ENCODE results near the gene TTLL10. TPM values are rescaled to one million over a fixed set of nuclear protein-coding genes. Genes with fewer than 3 reads are reported as not detected.

The TTLL10 gene
- polyA plus RNA-seq, 1 donor from 2014 or later = not detected

DNA sequence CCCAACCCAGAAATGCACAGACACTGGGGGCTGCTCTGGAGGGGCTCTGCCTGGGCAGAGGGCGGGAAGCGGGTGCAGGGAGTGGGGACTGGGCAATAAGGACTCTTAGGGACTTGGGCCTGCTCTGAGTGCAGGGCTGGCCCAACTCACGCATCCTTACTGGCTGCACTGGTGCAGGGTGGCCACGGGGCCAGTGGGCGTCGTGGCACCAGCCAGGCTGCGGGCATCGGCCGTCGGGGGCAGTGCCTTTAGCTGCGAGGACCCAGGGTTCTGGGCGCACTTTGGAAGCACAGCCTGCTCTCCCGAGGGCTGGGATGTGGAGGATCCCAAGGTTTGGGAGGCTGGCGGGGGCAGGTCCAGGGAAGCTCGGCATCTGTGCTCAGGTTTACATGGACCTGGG is 27.1 kb upstream of the TTLL10 start:
- Histone ChIP-seq H3K36me3 (ENCODE audit: insufficient read depth, low read length) (no peaks in the 10 kb centered on the region), H3F3A (ENCODE audit: insufficient read depth, low read length, poor library complexity, severe bottlenecking) (no peaks in the 10 kb centered on the region), H3K4me2 (ENCODE audit: low read length) (no peak overlapping the region), H3K79me2 (replicated peaks; ENCODE audit: insufficient read depth, low read length) (no peaks in the 10 kb centered on the region), H3K9me3 (ENCODE audit: low read length) (no peaks in the 10 kb centered on the region), H3K4me3 (ENCODE audit: low read length) (no peak overlapping the region), H3K9me2 (ENCODE audit: insufficient read depth, low read length) (no peaks in the 10 kb centered on the region), H3K27me3 (ENCODE audit: insufficient read depth, low read depth, low read length) (no peaks in the 10 kb centered on the region), H3K27ac (ENCODE audit: low read length) (no peak overlapping the region), H4K20me1 (ENCODE audit: insufficient read depth) (no peaks in the 10 kb centered on the region), H2AFZ (ENCODE audit: low read depth, low read length) (no peak overlapping the region), H3K9ac (ENCODE audit: low read length) (no peak overlapping the region)
- TF ChIP-seq POLR2AphosphoS5 (IDR thresholded peaks at IDR 0.05) = no peak
- TF ChIP-seq MXI1 (conservative IDR thresholded peaks at IDR 0.05; ENCODE audit: poor library complexity, severe bottlenecking) = no peak
- no peak for TF ChIP-seq SMC3 (conservative IDR thresholded peaks at IDR 0.05; ENCODE audit: poor library complexity)
- no peak for TF ChIP-seq TAF1 (IDR thresholded peaks at IDR 0.05; ENCODE audit: low read depth)
- TF ChIP-seq RAD21 (conservative IDR thresholded peaks at IDR 0.05) = no peak
- no peak for TF ChIP-seq EZH2 (IDR thresholded peaks at IDR 0.05; ENCODE audit: borderline replicate concordance, insufficient read depth, low read length, poor library complexity, severe bottlenecking)
- TF ChIP-seq, protein P1, sequence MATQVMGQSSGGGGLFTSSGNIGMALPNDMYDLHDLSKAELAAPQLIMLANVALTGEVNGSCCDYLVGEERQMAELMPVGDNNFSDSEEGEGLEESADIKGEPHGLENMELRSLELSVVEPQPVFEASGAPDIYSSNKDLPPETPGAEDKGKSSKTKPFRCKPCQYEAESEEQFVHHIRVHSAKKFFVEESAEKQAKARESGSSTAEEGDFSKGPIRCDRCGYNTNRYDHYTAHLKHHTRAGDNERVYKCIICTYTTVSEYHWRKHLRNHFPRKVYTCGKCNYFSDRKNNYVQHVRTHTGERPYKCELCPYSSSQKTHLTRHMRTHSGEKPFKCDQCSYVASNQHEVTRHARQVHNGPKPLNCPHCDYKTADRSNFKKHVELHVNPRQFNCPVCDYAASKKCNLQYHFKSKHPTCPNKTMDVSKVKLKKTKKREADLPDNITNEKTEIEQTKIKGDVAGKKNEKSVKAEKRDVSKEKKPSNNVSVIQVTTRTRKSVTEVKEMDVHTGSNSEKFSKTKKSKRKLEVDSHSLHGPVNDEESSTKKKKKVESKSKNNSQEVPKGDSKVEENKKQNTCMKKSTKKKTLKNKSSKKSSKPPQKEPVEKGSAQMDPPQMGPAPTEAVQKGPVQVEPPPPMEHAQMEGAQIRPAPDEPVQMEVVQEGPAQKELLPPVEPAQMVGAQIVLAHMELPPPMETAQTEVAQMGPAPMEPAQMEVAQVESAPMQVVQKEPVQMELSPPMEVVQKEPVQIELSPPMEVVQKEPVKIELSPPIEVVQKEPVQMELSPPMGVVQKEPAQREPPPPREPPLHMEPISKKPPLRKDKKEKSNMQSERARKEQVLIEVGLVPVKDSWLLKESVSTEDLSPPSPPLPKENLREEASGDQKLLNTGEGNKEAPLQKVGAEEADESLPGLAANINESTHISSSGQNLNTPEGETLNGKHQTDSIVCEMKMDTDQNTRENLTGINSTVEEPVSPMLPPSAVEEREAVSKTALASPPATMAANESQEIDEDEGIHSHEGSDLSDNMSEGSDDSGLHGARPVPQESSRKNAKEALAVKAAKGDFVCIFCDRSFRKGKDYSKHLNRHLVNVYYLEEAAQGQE (IDR thresholded peaks at IDR 0.05; ENCODE audit: borderline replicate concordance) = no peak
- TF ChIP-seq EP300 (conservative IDR thresholded peaks at IDR 0.05; ENCODE audit: poor library complexity, severe bottlenecking) = no peak
- TF ChIP-seq, protein P2, sequence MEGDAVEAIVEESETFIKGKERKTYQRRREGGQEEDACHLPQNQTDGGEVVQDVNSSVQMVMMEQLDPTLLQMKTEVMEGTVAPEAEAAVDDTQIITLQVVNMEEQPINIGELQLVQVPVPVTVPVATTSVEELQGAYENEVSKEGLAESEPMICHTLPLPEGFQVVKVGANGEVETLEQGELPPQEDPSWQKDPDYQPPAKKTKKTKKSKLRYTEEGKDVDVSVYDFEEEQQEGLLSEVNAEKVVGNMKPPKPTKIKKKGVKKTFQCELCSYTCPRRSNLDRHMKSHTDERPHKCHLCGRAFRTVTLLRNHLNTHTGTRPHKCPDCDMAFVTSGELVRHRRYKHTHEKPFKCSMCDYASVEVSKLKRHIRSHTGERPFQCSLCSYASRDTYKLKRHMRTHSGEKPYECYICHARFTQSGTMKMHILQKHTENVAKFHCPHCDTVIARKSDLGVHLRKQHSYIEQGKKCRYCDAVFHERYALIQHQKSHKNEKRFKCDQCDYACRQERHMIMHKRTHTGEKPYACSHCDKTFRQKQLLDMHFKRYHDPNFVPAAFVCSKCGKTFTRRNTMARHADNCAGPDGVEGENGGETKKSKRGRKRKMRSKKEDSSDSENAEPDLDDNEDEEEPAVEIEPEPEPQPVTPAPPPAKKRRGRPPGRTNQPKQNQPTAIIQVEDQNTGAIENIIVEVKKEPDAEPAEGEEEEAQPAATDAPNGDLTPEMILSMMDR (IDR thresholded peaks at IDR 0.05; ENCODE audit: poor library complexity, severe bottlenecking) = no peak

DNA sequence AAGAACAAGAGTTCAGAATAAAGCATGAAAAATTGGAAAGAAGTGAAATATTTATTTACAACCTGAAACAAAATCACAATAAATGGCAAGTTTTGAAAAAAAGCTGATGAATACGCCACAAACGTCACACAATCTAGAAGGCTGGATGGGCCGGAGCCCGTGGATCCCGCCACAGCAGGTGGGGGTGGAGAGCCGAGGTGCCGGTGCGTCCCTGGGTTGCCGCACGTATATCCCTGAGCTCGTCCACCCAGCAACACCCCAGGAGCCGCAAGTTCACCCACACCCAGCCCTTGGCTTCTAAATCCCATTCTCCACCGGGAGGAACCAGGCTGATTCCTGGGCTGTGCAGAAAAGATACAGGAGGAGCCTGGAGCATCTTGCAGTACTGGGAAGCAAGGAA is 25.6 kb upstream of the TTLL10 start:
- Histone ChIP-seq H3K79me2 (replicated peaks; ENCODE audit: insufficient read depth, low read length) (no peaks in the 10 kb centered on the region), H3K9me2 (ENCODE audit: insufficient read depth, low read length) (no peaks in the 10 kb centered on the region), H3K36me3 (ENCODE audit: insufficient read depth, low read length) (no peaks in the 10 kb centered on the region), H3K4me3 (ENCODE audit: low read length) (no peak overlapping the region), H3K9me3 (ENCODE audit: low read length) (no peaks in the 10 kb centered on the region), H3K9ac (ENCODE audit: low read length) (no peak overlapping the region), H2AFZ (ENCODE audit: low read depth, low read length) (no peak overlapping the region), H3K27me3 (ENCODE audit: insufficient read depth, low read depth, low read length) (no peaks in the 10 kb centered on the region), H3K27ac (ENCODE audit: low read length) (no peak overlapping the region), H4K20me1 (ENCODE audit: insufficient read depth) (no peaks in the 10 kb centered on the region), H3K4me2 (ENCODE audit: low read length) (no peak overlapping the region), H3F3A (ENCODE audit: insufficient read depth, low read length, poor library complexity, severe bottlenecking) (no peaks in the 10 kb centered on the region)
- no peak for TF ChIP-seq TAF1 (IDR thresholded peaks at IDR 0.05; ENCODE audit: low read depth)
- TF ChIP-seq MXI1 (conservative IDR thresholded peaks at IDR 0.05; ENCODE audit: poor library complexity, severe bottlenecking) = no peak
- TF ChIP-seq, protein P1 (IDR thresholded peaks at IDR 0.05; ENCODE audit: borderline replicate concordance) = no peak
- TF ChIP-seq, protein P2 (IDR thresholded peaks at IDR 0.05; ENCODE audit: poor library complexity, severe bottlenecking) = no peak
- no peak for TF ChIP-seq RAD21 (conservative IDR thresholded peaks at IDR 0.05)
- no peak for TF ChIP-seq POLR2AphosphoS5 (IDR thresholded peaks at IDR 0.05)
- no peak for TF ChIP-seq EP300 (conservative IDR thresholded peaks at IDR 0.05; ENCODE audit: poor library complexity, severe bottlenecking)
- TF ChIP-seq EZH2 (IDR thresholded peaks at IDR 0.05; ENCODE audit: borderline replicate concordance, insufficient read depth, low read length, poor library complexity, severe bottlenecking) = no peak
- TF ChIP-seq SMC3 (conservative IDR thresholded peaks at IDR 0.05; ENCODE audit: poor library complexity) = no peak
